Adrenal gland (tissue), 5 donors: Measurements from ENCODE around the gene DPP9.

ENCODE experiments used
- CTCF ChIP-seq, 6 experiments: fragments of 450-650 bp in 4 of 6; fragments of 200-600 bp in 2 of 6; sonication (generic) in 1 of 6; IDR thresholded peaks; 1 replicate in 5 of 6; 2 replicates in 1 of 6; pipeline versions ENCODE4 v1.5.1 to v1.8.0; 2016 to 2021; ENCODE audit warnings: antibody characterized with exemption in 6 of 6, mild to moderate bottlenecking in 2 of 6, moderate library complexity in 1 of 6
- POLR2A ChIP-seq, 2 donors: fragments of 450-650 bp; IDR thresholded peaks; one replicate each; pipeline ENCODE4 v1.6.1; 2017; ENCODE audit warnings: antibody characterized with exemption in 2 of 2, mild to moderate bottlenecking in 2 of 2, moderate library complexity in 1 of 2
- donor health status: DM: no; HTN: no; CAD: no.

DNA sequence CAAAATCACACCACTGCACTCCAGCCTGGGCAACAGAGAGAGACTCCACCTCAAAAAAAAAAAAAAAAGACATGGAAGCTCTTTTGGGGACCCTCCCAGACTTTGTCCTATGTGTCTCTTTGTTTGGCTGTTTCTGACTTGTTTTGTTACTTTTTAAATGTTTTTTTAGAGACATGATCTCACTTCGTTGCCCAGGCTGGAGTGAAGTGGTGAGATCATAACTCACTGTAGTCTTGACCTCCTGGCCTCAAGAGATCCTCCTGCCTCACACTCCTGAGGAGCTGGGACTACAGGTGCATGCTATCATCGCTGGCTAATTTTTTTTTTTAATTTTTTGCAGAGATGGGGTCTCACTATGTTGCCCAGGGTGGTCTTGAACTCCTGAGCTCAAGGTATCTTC lies 16.4 kb upstream of the DPP9 start:
- no peak for TF ChIP-seq CTCF (IDR thresholded peaks at IDR 0.05)
- TF ChIP-seq POLR2A (IDR thresholded peaks at IDR 0.05) = no peak
